GM18507 (cell line): Measurements from ENCODE around the gene CDK14.
"Not testable (repeated sequence)": the region's sequence is repeated elsewhere in the genome, so short reads cannot be mapped to it uniquely, and the experiment has no call there.

Experiments used
- DNase-seq: peaks from one replicate; pipeline ENCODE4 v3.0.0; 2011; ENCODE audit warnings: low read depth; ENCODE audit not compliant: insufficient read length; ENCODE audit errors: extremely low spot score
- FAIRE-seq: peaks from 2 replicates; lab custom pipeline; 2011; peaks lifted over from hg19 to GRCh38; lab: Jason Lieb, UNC

CDK14 gene

GRCh38 chr7:90900628-90901356 lies 304.7 kb downstream of the CDK14 start:
- FAIRE-seq (no peak), DNase-seq (no peak)

- FAIRE-seq, result no peak
Observed at GRCh38 chr7:90903841-90904240, 307.7 kb downstream of the CDK14 start.

GRCh38 chr7:90910136-90910535 lies 314.0 kb downstream of the CDK14 start:
- FAIRE-seq (no peak), DNase-seq (no peak)

More at GRCh38 chr7:90903841-90904240, 307.7 kb downstream of the CDK14 start:
- no peak for DNase-seq

- no peak for FAIRE-seq
- DNase-seq, result no peak
Observed at GRCh38 chr7:90916319-90916718, 320.2 kb downstream of the CDK14 start.

GRCh38 chr7:90917539-90917938 lies 321.4 kb downstream of the CDK14 start:
- FAIRE-seq (no peak), DNase-seq (no peak)

GRCh38 chr7:90918303-90918702 lies 322.2 kb downstream of the CDK14 start:
- FAIRE-seq (no peak), DNase-seq (no peak)

- DNase-seq (no peak), FAIRE-seq (no peak)
Observed at GRCh38 chr7:90919816-90920215, 323.7 kb downstream of the CDK14 start.

GRCh38 chr7:90920336-90920735 lies 324.2 kb downstream of the CDK14 start:
- FAIRE-seq (no peak), DNase-seq (no peak)

GRCh38 chr7:90923541-90923997 lies 327.4 kb downstream of the CDK14 start:
- FAIRE-seq (no peak), DNase-seq (no peak)

GRCh38 chr7:90928700-90929424 lies 332.7 kb downstream of the CDK14 start:
- not testable (repeated sequence) for FAIRE-seq, DNase-seq

GRCh38 chr7:90931986-90932916 lies 336.1 kb downstream of the CDK14 start:
- DNase-seq, result peak; percentile 3
- peak; percentile 89 for FAIRE-seq

- FAIRE-seq (no peak), DNase-seq (no peak)
Observed at GRCh38 chr7:90933041-90933440, 336.9 kb downstream of the CDK14 start.

GRCh38 chr7:90933984-90934383 lies 337.9 kb downstream of the CDK14 start:
- DNase-seq (no peak), FAIRE-seq (no peak)

GRCh38 chr7:90938371-90938770 lies 342.2 kb downstream of the CDK14 start:
- no peak for DNase-seq

GRCh38 chr7:90939666-90940065 lies 343.5 kb downstream of the CDK14 start:
- FAIRE-seq (no peak), DNase-seq (no peak)

More at GRCh38 chr7:90938371-90938770, 342.2 kb downstream of the CDK14 start:
- no peak for FAIRE-seq

GRCh38 chr7:90944021-90944420 lies 347.9 kb downstream of the CDK14 start:
- no peak for FAIRE-seq
- DNase-seq, result no peak

- FAIRE-seq (no peak), DNase-seq (no peak)
Observed at GRCh38 chr7:90945104-90945787, 349.1 kb downstream of the CDK14 start.

GRCh38 chr7:90946730-90947501 lies 350.8 kb downstream of the CDK14 start:
- DNase-seq (no peak), FAIRE-seq (peak; percentile 61)

GRCh38 chr7:90948085-90948484 lies 352.0 kb downstream of the CDK14 start:
- FAIRE-seq, result peak; percentile 15
- no peak for DNase-seq
